GM03348 (cell line): ENCODE results near the gene NAMPT.
"Not testable (repeated sequence)": the region's sequence is repeated elsewhere in the genome, so short reads cannot be mapped to it uniquely, and the experiment has no call there.

Experiments used
- DNase-seq: peaks from one replicate; pipeline ENCODE4 v3.0.0; 2012; ENCODE audit warnings: low spot score

The NAMPT gene

DNA sequence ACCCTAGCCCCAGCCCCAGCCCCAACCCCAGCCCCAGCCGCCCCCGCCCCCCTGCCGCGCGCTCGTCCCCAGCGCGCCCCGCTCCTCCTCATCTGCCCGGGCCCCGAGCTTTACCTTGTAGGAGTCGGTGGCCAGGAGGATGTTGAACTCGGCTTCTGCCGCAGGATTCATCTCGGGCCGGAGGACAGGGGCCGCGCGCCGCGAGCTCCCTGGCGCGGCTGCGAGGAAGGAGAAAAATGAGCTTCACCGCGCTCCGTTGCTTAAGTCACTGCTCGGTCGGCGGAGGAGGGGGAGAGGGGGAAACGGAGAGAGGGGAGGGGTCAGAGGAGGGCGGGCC is at the start of gene NAMPT:
Gene NAMPT (minus strand): TSS at position 270 of the 337 bp plus-strand sequence. CDS start 99 bp downstream, at position 171.
- DNase-seq, result no peak

- no peak for DNase-seq
These were observed 47.4 kb upstream of the NAMPT start for GRCh38 chr7:106332201-106332600.

GRCh38 chr7:106331441-106332175 is 46.8 kb upstream of the NAMPT start:
- DNase-seq, result no peak

- peak; percentile 63 for DNase-seq
These were observed 45.4 kb upstream of the NAMPT start for GRCh38 chr7:106329971-106330733.

GRCh38 chr7:106329408-106329807 is 44.6 kb upstream of the NAMPT start:
- DNase-seq, result no peak

- DNase-seq, result no peak
These were observed 43.0 kb upstream of the NAMPT start for GRCh38 chr7:106327538-106328481.

DNA sequence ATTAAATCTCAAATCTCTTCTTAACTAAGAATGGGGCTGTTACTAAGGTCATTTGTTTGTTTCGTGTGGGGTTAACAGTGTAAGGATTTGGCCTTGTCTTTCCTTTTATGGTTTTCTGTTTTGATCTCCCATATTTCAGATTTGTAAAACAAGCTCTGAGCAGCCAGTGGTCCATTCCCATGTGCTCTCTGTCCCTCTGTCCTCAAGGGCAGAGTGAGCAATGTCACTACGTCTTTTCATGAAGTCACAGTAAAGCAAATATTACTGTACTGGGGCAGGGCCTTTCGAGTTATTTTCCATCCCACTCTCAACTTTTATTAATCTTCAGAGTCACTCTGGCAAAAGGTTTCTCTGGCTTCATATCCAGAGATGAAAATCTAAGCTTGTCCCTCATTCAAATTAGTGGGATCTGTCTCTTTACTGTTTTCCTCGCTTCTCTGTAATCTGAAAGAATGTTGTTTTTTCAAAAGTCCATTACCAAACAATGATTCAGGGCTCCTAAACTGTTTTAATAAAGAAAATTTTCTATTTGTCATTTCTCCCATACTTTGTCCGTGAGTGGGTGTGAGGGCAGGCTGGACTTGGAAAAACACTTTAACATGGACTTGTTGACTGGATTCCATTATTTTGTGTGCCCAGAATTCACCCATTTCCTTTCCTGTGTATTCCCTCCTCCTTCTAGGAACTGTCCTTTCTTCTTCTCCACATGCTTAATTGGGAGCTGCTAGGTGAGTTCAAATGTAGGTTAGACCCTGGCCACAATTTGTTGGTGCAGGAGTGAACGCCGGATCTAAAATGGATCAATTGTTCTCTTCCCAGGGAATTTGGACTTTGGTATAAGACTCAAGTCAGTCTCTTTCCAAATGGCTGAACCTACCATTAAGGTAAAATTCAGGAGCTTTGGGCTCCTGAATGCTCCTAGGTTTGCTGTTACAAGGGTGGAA is 42.1 kb upstream of the NAMPT start:
- DNase-seq, result peak; percentile 23

GRCh38 chr7:106324509-106324908 is 39.7 kb upstream of the NAMPT start:
- DNase-seq, result not testable (repeated sequence)

DNA sequence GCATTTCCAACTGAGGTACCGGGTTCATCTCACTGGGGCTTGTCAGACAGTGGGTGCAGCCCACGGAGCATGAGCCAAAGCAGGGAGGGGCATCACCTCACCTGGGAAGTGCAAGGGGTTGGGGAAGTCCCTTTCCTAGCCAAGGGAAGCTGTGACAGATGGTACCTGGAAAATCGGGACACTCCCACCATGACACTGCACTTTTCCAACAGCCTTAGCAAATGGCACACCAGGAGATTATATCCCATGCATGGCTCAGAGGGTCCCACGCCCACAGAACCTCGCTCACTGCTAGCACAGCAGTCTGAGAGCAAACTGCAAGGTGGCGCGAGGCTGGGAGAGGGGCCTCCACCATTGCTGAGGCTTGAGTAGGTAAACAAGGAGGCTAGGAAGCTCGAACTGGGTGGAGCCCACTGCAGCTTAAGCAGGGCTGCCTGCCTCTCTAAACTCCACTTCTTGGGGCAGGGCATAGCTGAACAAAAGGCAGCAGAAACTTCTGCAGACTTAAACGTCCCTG is 35.5 kb upstream of the NAMPT start:
- DNase-seq, result not testable (repeated sequence)

DNA sequence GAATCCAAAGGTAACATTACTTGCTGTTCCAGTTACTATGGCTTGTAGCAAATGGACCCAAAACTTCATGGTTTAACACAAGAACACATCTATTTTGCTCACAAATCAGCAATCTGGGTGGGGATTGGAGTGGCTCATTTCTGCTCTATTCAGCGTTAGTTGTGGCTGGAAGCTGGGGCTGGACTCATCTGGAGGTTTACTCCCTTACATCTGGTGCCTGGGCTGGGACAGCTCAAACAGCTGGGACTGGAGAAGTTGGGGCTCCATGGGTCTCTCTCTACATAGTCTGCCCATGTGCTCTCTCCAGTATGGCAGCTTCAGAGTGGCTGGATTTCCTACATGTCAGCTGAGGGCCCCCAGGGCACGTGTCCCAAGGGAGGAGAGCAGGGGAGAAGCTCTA is 33.7 kb upstream of the NAMPT start:
- no peak for DNase-seq

DNA sequence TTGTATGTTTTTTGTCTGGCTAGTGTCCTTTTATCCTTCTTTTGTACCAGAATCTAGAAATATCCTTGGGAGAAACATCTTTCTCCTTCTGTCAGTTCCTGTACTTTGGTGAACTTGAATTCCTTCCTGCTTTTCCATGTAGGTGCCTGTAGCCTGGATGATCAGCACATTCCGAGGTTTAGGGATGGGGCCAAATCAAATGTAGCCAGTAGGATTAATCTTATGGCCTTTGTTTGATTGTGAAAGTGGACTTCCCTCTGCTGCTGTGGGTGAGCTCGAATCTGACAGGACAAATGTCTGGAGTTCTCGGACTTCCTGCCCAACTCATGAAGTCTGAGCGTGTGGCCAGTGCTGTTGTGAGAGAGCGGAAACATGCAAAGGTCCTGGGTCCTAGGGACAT is 33.2 kb upstream of the NAMPT start:
- no peak for DNase-seq

GRCh38 chr7:106316947-106317346 is 32.2 kb upstream of the NAMPT start:
- no peak for DNase-seq

- no peak for DNase-seq
These were observed 30.1 kb upstream of the NAMPT start for GRCh38 chr7:106314875-106315274.

- DNase-seq, result no peak
These were observed 29.2 kb upstream of the NAMPT start for GRCh38 chr7:106313966-106314365.

GRCh38 chr7:106313456-106313901 is 28.7 kb upstream of the NAMPT start:
- peak; percentile 55 for DNase-seq

GRCh38 chr7:106312906-106313305 is 28.1 kb upstream of the NAMPT start:
- DNase-seq, result no peak

DNA sequence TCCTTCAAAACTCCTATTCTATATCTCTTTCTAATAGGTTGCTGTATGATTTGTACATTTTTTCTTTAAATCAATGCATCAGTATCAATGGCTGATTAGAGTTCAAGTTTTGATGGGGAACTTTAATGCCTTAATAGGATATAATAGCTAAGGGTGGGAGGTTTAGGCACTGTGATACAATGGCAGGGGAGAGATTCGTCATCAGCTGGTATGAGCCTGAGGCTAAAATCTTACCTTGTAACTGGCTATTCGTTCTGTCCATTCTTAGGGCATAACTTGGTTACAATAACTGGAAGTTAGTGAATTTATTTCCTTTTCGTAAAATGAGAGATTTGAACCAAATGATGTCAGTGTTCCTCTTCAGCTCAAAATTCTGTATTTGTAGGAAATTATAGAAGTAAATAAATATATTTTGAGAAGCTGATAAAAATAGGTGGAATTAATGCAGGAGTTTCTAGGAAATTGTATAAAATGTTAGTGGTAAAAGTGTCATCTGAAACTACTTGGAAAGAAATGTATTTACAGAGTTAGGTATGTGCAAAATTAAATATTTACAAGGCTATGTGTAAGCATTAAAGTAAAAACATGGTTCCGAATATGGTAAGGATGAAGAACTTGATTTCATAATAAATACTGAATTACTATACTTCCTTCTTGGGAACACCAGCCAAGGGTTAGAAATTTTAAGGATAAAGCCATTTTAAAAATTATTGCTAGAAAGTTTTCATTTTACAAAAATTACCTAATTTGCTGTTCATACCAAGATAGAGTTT is 27.5 kb upstream of the NAMPT start:
- DNase-seq, result no peak

- DNase-seq, result no peak
These were observed 24.6 kb upstream of the NAMPT start for GRCh38 chr7:106309362-106309761.

GRCh38 chr7:106306256-106306655 is 21.5 kb upstream of the NAMPT start:
- DNase-seq, result no peak

DNA sequence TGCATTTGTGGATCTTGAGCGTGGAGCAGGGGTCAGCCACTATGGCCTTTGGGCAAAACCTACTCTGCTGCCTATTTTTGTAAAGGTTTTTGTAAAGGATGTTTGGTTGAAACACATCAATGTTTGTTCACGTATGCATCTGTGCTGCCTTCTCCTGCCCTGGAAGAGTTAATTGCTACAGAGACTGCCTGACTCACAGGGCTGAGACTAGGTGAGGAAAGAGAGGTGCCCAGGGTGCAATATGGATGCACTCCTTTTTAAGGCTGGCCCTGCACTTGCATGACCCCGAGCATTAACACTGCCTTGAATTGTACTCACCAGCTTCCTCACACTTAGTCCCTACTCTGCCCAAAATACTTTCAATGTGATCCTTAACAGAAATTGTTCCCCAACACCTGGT is 20.9 kb upstream of the NAMPT start:
- no peak for DNase-seq
